Astrocyte (in vitro differentiated cells and primary cell): ENCODE measurements around the gene PXDC1.

Source experiments
- EZH2 ChIP-seq: IDR thresholded peaks from 2 replicates; pipeline ENCODE4 v1.6.1; 2012; ENCODE audit warnings: mild to moderate bottlenecking, low read length, inconsistent platforms; ENCODE audit not compliant: insufficient read depth
- TF ChIP-seq, protein P1 (sequence below): IDR thresholded peaks from 2 replicates; pipeline ENCODE4 v1.5.1; 2011; ENCODE audit warnings: low read depth, mild to moderate bottlenecking, inconsistent platforms, low read length, moderate library complexity; ENCODE audit not compliant: insufficient read depth

DNA sequence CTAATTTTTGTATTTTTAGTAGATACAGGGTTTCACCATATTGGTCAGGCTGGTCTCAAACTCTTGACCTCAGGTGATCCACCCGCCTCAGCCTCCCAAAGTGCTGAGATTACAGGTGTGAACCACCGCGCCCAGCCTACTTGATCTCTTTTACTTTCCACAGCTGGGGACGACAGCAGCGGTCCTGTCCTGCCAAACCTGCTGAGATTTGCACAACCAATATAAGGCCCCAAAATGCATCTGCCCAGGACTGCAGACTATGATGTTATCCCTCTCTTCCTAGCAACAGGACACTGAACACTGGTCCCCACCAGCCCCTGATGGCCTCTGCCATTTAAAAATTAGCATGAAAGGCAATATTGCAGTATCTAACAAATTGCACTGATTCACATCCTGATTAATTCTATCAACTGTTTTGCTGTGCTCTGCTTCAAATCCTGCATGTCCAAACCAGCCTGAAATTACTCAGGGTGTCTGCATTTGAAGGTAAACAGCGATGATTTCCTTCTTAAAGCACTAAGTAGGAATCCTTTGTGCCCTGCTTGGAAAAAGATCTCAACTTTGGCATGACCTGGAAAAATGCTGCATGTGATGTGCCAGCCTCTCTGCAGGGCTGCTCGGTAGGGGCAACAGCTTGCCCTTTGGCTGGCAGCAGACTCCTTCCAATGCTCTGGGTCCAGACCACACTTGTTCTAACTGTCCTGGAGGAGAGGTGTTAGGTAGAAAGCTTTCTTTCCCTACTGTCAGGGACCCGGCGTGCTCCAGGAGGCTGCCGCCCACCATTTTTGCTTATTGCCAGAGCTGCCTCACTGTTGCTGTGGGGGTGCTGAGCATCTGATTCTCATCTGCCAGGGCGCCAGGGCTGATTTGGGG, 27.4 kb upstream of the PXDC1 start:
- TF ChIP-seq, protein P1, sequence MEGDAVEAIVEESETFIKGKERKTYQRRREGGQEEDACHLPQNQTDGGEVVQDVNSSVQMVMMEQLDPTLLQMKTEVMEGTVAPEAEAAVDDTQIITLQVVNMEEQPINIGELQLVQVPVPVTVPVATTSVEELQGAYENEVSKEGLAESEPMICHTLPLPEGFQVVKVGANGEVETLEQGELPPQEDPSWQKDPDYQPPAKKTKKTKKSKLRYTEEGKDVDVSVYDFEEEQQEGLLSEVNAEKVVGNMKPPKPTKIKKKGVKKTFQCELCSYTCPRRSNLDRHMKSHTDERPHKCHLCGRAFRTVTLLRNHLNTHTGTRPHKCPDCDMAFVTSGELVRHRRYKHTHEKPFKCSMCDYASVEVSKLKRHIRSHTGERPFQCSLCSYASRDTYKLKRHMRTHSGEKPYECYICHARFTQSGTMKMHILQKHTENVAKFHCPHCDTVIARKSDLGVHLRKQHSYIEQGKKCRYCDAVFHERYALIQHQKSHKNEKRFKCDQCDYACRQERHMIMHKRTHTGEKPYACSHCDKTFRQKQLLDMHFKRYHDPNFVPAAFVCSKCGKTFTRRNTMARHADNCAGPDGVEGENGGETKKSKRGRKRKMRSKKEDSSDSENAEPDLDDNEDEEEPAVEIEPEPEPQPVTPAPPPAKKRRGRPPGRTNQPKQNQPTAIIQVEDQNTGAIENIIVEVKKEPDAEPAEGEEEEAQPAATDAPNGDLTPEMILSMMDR: no peak
- no peak for TF ChIP-seq EZH2
